Measurements from ENCODE around the gene BAD.

BAD gene

GRCh38 chr11:64241491-64242374 is 42.7 kb downstream of the BAD start:
- TF ChIP-seq BACH2 (CRISPR knock-in tag; IDR thresholded peaks at IDR 0.05; ENCODE audit: borderline replicate concordance) (no peak), PPARA (CRISPR knock-in tag; IDR thresholded peaks at IDR 0.05; ENCODE audit: borderline replicate concordance) (no peak)
- TF ChIP-seq, protein P1, sequence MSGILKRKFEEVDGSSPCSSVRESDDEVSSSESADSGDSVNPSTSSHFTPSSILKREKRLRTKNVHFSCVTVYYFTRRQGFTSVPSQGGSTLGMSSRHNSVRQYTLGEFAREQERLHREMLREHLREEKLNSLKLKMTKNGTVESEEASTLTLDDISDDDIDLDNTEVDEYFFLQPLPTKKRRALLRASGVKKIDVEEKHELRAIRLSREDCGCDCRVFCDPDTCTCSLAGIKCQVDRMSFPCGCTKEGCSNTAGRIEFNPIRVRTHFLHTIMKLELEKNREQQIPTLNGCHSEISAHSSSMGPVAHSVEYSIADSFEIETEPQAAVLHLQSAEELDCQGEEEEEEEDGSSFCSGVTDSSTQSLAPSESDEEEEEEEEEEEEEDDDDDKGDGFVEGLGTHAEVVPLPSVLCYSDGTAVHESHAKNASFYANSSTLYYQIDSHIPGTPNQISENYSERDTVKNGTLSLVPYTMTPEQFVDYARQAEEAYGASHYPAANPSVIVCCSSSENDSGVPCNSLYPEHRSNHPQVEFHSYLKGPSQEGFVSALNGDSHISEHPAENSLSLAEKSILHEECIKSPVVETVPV (CRISPR knock-in tag; IDR thresholded peaks at IDR 0.05) = 0 out of 2 replicates have a peak, but pooled peaks have one; percentile 43
- ATAC-seq = peak; percentile 83

DNA sequence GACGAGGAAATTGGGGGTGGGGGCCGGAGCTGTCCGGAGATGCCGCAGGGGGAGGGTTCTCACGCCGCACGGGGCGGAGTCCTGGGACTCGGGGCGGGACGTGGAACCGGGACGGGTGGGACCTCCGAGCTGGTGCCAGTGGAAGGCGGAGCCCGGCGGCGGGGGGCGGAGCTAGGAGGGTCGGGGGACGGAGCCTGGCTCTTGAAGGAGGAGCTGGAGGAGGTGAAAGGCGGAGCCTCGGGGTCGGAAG is 43.3 kb downstream of the BAD start:
- no peak for TF ChIP-seq SNAI2 (CRISPR knock-in tag; IDR thresholded peaks at IDR 0.05)
- no peak for TF ChIP-seq PPARA (CRISPR knock-in tag; IDR thresholded peaks at IDR 0.05; ENCODE audit: borderline replicate concordance)
- TF ChIP-seq ZNF70 (CRISPR knock-in tag; IDR thresholded peaks at IDR 0.05) = no peak
- TF ChIP-seq, protein P1 (CRISPR knock-in tag; IDR thresholded peaks at IDR 0.05) = no peak
- ATAC-seq = peak; percentile 82

GRCh38 chr11:64240435-64241240 is 43.8 kb downstream of the BAD start, which contains the start of gene FKBP2:
FKBP2 (plus strand) TSS chr11:64241095; CDS start chr11:64242388, 1,293 bp downstream.
- ATAC-seq = peak; percentile 60
- TF ChIP-seq CSDC2 (CRISPR knock-in tag; IDR thresholded peaks at IDR 0.05) = no peak
- TF ChIP-seq, protein P2, sequence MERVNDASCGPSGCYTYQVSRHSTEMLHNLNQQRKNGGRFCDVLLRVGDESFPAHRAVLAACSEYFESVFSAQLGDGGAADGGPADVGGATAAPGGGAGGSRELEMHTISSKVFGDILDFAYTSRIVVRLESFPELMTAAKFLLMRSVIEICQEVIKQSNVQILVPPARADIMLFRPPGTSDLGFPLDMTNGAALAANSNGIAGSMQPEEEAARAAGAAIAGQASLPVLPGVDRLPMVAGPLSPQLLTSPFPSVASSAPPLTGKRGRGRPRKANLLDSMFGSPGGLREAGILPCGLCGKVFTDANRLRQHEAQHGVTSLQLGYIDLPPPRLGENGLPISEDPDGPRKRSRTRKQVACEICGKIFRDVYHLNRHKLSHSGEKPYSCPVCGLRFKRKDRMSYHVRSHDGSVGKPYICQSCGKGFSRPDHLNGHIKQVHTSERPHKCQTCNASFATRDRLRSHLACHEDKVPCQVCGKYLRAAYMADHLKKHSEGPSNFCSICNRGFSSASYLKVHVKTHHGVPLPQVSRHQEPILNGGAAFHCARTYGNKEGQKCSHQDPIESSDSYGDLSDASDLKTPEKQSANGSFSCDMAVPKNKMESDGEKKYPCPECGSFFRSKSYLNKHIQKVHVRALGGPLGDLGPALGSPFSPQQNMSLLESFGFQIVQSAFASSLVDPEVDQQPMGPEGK (CRISPR knock-in tag; IDR thresholded peaks at IDR 0.05; ENCODE audit: borderline replicate concordance) = peak; percentile 79
- TF ChIP-seq, protein P3, sequence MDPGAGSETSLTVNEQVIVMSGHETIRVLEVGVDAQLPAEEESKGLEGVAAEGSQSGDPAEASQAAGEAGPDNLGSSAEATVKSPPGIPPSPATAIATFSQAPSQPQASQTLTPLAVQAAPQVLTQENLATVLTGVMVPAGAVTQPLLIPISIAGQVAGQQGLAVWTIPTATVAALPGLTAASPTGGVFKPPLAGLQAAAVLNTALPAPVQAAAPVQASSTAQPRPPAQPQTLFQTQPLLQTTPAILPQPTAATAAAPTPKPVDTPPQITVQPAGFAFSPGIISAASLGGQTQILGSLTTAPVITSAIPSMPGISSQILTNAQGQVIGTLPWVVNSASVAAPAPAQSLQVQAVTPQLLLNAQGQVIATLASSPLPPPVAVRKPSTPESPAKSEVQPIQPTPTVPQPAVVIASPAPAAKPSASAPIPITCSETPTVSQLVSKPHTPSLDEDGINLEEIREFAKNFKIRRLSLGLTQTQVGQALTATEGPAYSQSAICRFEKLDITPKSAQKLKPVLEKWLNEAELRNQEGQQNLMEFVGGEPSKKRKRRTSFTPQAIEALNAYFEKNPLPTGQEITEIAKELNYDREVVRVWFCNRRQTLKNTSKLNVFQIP (CRISPR knock-in tag; IDR thresholded peaks at IDR 0.05; ENCODE audit: borderline replicate concordance, low read depth) = no peak
- TF ChIP-seq SNAI2 (CRISPR knock-in tag; IDR thresholded peaks at IDR 0.05) = no peak
- TF ChIP-seq, protein P1 (CRISPR knock-in tag; IDR thresholded peaks at IDR 0.05) = no peak; the same call in 1 of the 2 replicates

DNA sequence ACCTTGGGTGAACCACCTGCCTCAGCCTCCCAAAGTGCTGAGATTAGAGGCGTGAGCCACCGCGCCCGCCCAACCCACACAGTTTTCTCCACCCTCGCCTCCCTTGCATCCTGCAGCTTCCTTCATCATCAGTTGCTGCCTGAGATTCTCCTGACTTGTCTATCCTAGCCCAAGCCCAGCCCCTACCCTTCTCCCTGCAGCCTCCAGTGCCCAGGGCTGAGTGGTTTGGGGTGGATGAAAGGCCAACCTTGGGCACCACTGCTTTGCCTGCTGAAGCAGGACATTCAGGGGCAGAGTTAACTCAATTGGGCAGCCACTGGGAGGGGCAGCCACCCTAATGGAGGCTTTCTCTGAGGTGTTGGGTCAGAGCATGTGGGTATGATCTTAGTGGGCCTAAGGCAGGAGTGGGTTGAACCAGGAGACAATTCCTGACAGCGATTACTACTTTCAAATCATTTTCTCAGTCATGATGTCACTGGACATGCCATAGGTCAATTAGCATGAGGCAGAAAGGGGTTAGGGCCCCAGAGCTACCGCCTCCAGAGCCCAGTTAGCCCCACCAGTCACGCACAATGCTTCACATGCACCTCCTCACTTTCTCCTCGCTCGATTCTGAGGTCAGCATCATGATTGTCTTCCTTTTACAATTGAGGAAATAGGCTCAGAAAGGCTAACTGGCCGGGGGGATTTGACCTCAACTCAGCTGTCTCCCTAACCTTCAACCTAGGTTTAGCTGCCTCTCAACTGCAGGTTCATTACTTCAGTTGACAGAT is 44.6 kb downstream of the BAD start:
- no peak for ATAC-seq
- TF ChIP-seq ZFP3 (CRISPR knock-in tag; IDR thresholded peaks at IDR 0.05) (no peak), SNAI2 (CRISPR knock-in tag; IDR thresholded peaks at IDR 0.05) (no peak), GLIS3 (CRISPR knock-in tag; IDR thresholded peaks at IDR 0.05) (no peak), CREB5 (CRISPR knock-in tag; IDR thresholded peaks at IDR 0.05; ENCODE audit: low read depth) (no peak), ZNF70 (CRISPR knock-in tag; IDR thresholded peaks at IDR 0.05) (no peak), CSDC2 (CRISPR knock-in tag; IDR thresholded peaks at IDR 0.05) (no peak), ISL1 (CRISPR knock-in tag; IDR thresholded peaks at IDR 0.05) (no peak)
- TF ChIP-seq, protein P1 (CRISPR knock-in tag; IDR thresholded peaks at IDR 0.05) = no peak
- TF ChIP-seq, protein P3 (CRISPR knock-in tag; IDR thresholded peaks at IDR 0.05; ENCODE audit: borderline replicate concordance, low read depth) = no peak
- TF ChIP-seq, protein P4, sequence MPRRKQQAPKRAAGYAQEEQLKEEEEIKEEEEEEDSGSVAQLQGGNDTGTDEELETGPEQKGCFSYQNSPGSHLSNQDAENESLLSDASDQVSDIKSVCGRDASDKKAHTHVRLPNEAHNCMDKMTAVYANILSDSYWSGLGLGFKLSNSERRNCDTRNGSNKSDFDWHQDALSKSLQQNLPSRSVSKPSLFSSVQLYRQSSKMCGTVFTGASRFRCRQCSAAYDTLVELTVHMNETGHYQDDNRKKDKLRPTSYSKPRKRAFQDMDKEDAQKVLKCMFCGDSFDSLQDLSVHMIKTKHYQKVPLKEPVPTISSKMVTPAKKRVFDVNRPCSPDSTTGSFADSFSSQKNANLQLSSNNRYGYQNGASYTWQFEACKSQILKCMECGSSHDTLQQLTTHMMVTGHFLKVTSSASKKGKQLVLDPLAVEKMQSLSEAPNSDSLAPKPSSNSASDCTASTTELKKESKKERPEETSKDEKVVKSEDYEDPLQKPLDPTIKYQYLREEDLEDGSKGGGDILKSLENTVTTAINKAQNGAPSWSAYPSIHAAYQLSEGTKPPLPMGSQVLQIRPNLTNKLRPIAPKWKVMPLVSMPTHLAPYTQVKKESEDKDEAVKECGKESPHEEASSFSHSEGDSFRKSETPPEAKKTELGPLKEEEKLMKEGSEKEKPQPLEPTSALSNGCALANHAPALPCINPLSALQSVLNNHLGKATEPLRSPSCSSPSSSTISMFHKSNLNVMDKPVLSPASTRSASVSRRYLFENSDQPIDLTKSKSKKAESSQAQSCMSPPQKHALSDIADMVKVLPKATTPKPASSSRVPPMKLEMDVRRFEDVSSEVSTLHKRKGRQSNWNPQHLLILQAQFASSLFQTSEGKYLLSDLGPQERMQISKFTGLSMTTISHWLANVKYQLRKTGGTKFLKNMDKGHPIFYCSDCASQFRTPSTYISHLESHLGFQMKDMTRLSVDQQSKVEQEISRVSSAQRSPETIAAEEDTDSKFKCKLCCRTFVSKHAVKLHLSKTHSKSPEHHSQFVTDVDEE (CRISPR knock-in tag; IDR thresholded peaks at IDR 0.05) = no peak
